Right kidney (tissue), 1 donor: ENCODE results near the gene ZFAND3.
"Not testable (repeated sequence)": the region's sequence is repeated elsewhere in the genome, so short reads cannot be mapped to it uniquely, and the experiment has no call there.

ENCODE experiments used
- DNase-seq: peaks from one replicate; pipeline ENCODE4 v3.0.0-alpha.2; 2016

ZFAND3 gene

GRCh38 chr6:37938909-37939308 lies 119.4 kb downstream of the ZFAND3 start:
- no peak for DNase-seq

GRCh38 chr6:37940074-37940847 lies 120.7 kb downstream of the ZFAND3 start:
- DNase-seq: no peak

- no peak for DNase-seq
These were observed 122.3 kb downstream of the ZFAND3 start for GRCh38 chr6:37941871-37942270.

- no peak for DNase-seq
These were observed 123.3 kb downstream of the ZFAND3 start for GRCh38 chr6:37942606-37943376.

- DNase-seq: no peak
These were observed 124.0 kb downstream of the ZFAND3 start for GRCh38 chr6:37943436-37944058.

- no peak for DNase-seq
These were observed 126.5 kb downstream of the ZFAND3 start for GRCh38 chr6:37946057-37946456.

- no peak for DNase-seq
These were observed 127.9 kb downstream of the ZFAND3 start for GRCh38 chr6:37947468-37947867.

- DNase-seq: not testable (repeated sequence)
These were observed 129.1 kb downstream of the ZFAND3 start for GRCh38 chr6:37948584-37948983.

- DNase-seq: no peak
These were observed 132.5 kb downstream of the ZFAND3 start for GRCh38 chr6:37952027-37952426.

GRCh38 chr6:37954791-37955190 lies 135.3 kb downstream of the ZFAND3 start:
- no peak for DNase-seq

GRCh38 chr6:37956711-37957275 lies 137.3 kb downstream of the ZFAND3 start:
- no peak for DNase-seq

- no peak for DNase-seq
These were observed 139.5 kb downstream of the ZFAND3 start for GRCh38 chr6:37959061-37959460.

- DNase-seq: no peak
These were observed 140.8 kb downstream of the ZFAND3 start for GRCh38 chr6:37960139-37960935.

GRCh38 chr6:37962481-37963080 lies 143.1 kb downstream of the ZFAND3 start:
- DNase-seq: not testable (repeated sequence)

GRCh38 chr6:37965964-37966676 lies 146.6 kb downstream of the ZFAND3 start:
- no peak for DNase-seq

- no peak for DNase-seq
These were observed 147.3 kb downstream of the ZFAND3 start for GRCh38 chr6:37966801-37967200.

- no peak for DNase-seq
These were observed 148.1 kb downstream of the ZFAND3 start for GRCh38 chr6:37967651-37968050.

GRCh38 chr6:37971266-37971665 lies 151.7 kb downstream of the ZFAND3 start:
- no peak for DNase-seq

- DNase-seq: peak; percentile 16
These were observed 152.3 kb downstream of the ZFAND3 start for GRCh38 chr6:37971711-37972390.
